Measurements from ENCODE around the gene KRTAP10-5. TPM values are rescaled to one million over a fixed set of nuclear protein-coding genes. Genes with fewer than 3 reads are reported as not detected.
"Not testable (repeated sequence)": the region's sequence is repeated elsewhere in the genome, so short reads cannot be mapped to it uniquely, and the experiment has no call there.

Gene KRTAP10-5
- total and polyA plus RNA-seq, 2 experiments from 2014 or later, result not detected

- Histone ChIP-seq H3K4me1 (ENCODE audit: insufficient read depth) (no peaks in the 10 kb centered on the region), H4K20me1 (ENCODE audit: insufficient read depth) (no peaks in the 10 kb centered on the region), H3K9ac (no peak within 1 kb of the TSS), H3K27me3 (replicated peaks; ENCODE audit: insufficient read depth) (peaks cover 41% of the 10 kb centered on the region), H3K9me2 (ENCODE audit: insufficient read depth) (no peaks in the 10 kb centered on the region), H2AFZ (no peak within 1 kb of the TSS), H3K4me2 (ENCODE audit: unreplicated experiment) (no peak within 1 kb of the TSS), H3K36me3 (ENCODE audit: low read depth) (no peaks in the 10 kb centered on the region), H3K27ac (no peak within 1 kb of the TSS), H3K9me3 (ENCODE audit: low read depth) (no peaks in the 10 kb centered on the region), H3K79me2 (ENCODE audit: insufficient read depth) (no peaks in the 10 kb centered on the region), H3K4me3 (no peak within 1 kb of the TSS), H3F3A (ENCODE audit: insufficient read depth) (no peaks in the 10 kb centered on the region)
- in situ Hi-C loops (cut with MboI), result no loop called here
- TF ChIP-seq EZH2phosphoT487 (IDR thresholded peaks at IDR 0.05; ENCODE audit: insufficient read depth, low read depth), result no peak
- no peak for TF ChIP-seq EZH2 (IDR thresholded peaks at IDR 0.05; ENCODE audit: insufficient read depth, poor library complexity, severe bottlenecking)
- DNase-seq, result no peak
- WGBS, 2 experiments (ENCODE audit: low coverage in 1 of 2, low lambda C conversion rate in 2 of 2, missing lambda C conversion rate in 2 of 2), result 22 to 25% methylated on average over 15 to 17 of the region's 17 CpGs
Observed at GRCh38 chr21:44551340-44551961, 29.0 kb downstream of the KRTAP10-5 start, which contains the start of gene KRTAP10-2. KRTAP10-2 (minus strand) TSS chr21:44551505; CDS start chr21:44551458, 47 bp downstream.

GRCh38 chr21:44550807-44551206 is 29.6 kb downstream of the KRTAP10-5 start:
- Histone ChIP-seq H3K4me1 (ENCODE audit: insufficient read depth) (no peaks in the 10 kb centered on the region), H3K27me3 (replicated peaks; ENCODE audit: insufficient read depth) (peaks cover 38% of the 10 kb centered on the region), H4K20me1 (ENCODE audit: insufficient read depth) (no peaks in the 10 kb centered on the region), H3K4me3 (no peak overlapping the region), H3K9me2 (ENCODE audit: insufficient read depth) (no peaks in the 10 kb centered on the region), H3K36me3 (ENCODE audit: low read depth) (no peaks in the 10 kb centered on the region), H2AFZ (no peak overlapping the region), H3K79me2 (ENCODE audit: insufficient read depth) (no peaks in the 10 kb centered on the region), H3K4me2 (ENCODE audit: unreplicated experiment) (no peak overlapping the region), H3K9ac (no peak overlapping the region), H3K27ac (no peak overlapping the region), H3K9me3 (ENCODE audit: low read depth) (no peaks in the 10 kb centered on the region), H3F3A (ENCODE audit: insufficient read depth) (no peaks in the 10 kb centered on the region)
- no peak for TF ChIP-seq EZH2 (IDR thresholded peaks at IDR 0.05; ENCODE audit: insufficient read depth, poor library complexity, severe bottlenecking)
- no peak for TF ChIP-seq EZH2phosphoT487 (IDR thresholded peaks at IDR 0.05; ENCODE audit: insufficient read depth, low read depth)
- WGBS, 2 experiments (ENCODE audit: low coverage in 1 of 2, low lambda C conversion rate in 2 of 2, missing lambda C conversion rate in 2 of 2), result 5 to 9% methylated on average over 10 of the region's 10 CpGs
- in situ Hi-C loops (cut with MboI), result no loop called here
- DNase-seq, result peak; percentile 18

GRCh38 chr21:44550285-44550684 is 30.1 kb downstream of the KRTAP10-5 start:
- H3K27me3 ChIP-seq (replicated peaks; ENCODE audit: insufficient read depth), result peaks cover 38% of the 10 kb centered on the region
- 53 to 55% methylated on average over 15 to 17 of the region's 17 CpGs for WGBS, 2 experiments (ENCODE audit: low coverage in 1 of 2, low lambda C conversion rate in 2 of 2, missing lambda C conversion rate in 2 of 2)
- H3K9ac ChIP-seq; H3K4me1 ChIP-seq (ENCODE audit: insufficient read depth); DNase-seq; H3K4me2 ChIP-seq (ENCODE audit: unreplicated experiment); H2AFZ ChIP-seq; H3F3A ChIP-seq (ENCODE audit: insufficient read depth); H3K27ac ChIP-seq; H3K4me3 ChIP-seq; in situ Hi-C loops (cut with MboI); H4K20me1 ChIP-seq (ENCODE audit: insufficient read depth); H3K9me3 ChIP-seq (ENCODE audit: low read depth); H3K9me2 ChIP-seq (ENCODE audit: insufficient read depth); H3K79me2 ChIP-seq (ENCODE audit: insufficient read depth); H3K36me3 ChIP-seq (ENCODE audit: low read depth): not testable (repeated sequence)

- H3K9ac ChIP-seq, result no peak overlapping the region
- H3F3A ChIP-seq (ENCODE audit: insufficient read depth), result no peaks in the 10 kb centered on the region
- no peaks in the 10 kb centered on the region for H3K4me1 ChIP-seq (ENCODE audit: insufficient read depth)
- WGBS, 2 experiments (ENCODE audit: low coverage in 1 of 2, low lambda C conversion rate in 2 of 2, missing lambda C conversion rate in 2 of 2), result 41 to 42% methylated on average over 24 to 25 of the region's 25 CpGs
- no peak for TF ChIP-seq EZH2 (IDR thresholded peaks at IDR 0.05; ENCODE audit: insufficient read depth, poor library complexity, severe bottlenecking)
- no peak for TF ChIP-seq EZH2phosphoT487 (IDR thresholded peaks at IDR 0.05; ENCODE audit: insufficient read depth, low read depth)
- peaks cover 34% of the 10 kb centered on the region for H3K27me3 ChIP-seq (replicated peaks; ENCODE audit: insufficient read depth)
- H3K27ac ChIP-seq, result no peak overlapping the region
- no peak for DNase-seq
- no peak overlapping the region for H3K4me3 ChIP-seq
- H3K9me2 ChIP-seq (ENCODE audit: insufficient read depth), result no peaks in the 10 kb centered on the region
- no peaks in the 10 kb centered on the region for H4K20me1 ChIP-seq (ENCODE audit: insufficient read depth)
- H3K4me2 ChIP-seq (ENCODE audit: unreplicated experiment), result no peak overlapping the region
- H2AFZ ChIP-seq, result no peak overlapping the region
- H3K36me3 ChIP-seq (ENCODE audit: low read depth), result no peaks in the 10 kb centered on the region
- in situ Hi-C loops (cut with MboI), result no loop called here
- no peaks in the 10 kb centered on the region for H3K79me2 ChIP-seq (ENCODE audit: insufficient read depth)
- no peaks in the 10 kb centered on the region for H3K9me3 ChIP-seq (ENCODE audit: low read depth)
Observed at GRCh38 chr21:44549525-44550211, 30.7 kb downstream of the KRTAP10-5 start.

All from GM23248 (cell line).